ENCODE data around the gene ELF4. TPM values are rescaled to one million over a fixed set of nuclear protein-coding genes. Genes with fewer than 3 reads are reported as not detected.

Gene ELF4
- total and polyA plus RNA-seq, 2 of the 4 experiments (the other 2 are of a cell fraction): 10.9 to 19.0 TPM

GRCh38 chrX:130060122-130061069 lies 49.9 kb downstream of the ELF4 start:
- no peaks in the 10 kb centered on the region; the same call in 1 of the 2 replicates for H3K27me3 ChIP-seq (ENCODE audit: control insufficient read depth, insufficient read depth, low read length)
- no peak overlapping the region for H2BK20ac ChIP-seq (ENCODE audit: low read depth, low read length)
- H3K14ac ChIP-seq (replicated peaks; ENCODE audit: low read depth, low read length): no peak overlapping the region
- ATAC-seq (ENCODE audit: low read depth): peak; percentile 91
- peak overlapping the region; percentile 71 for H3K4me2 ChIP-seq (ENCODE audit: low read depth, low read length)
- H3K9ac ChIP-seq (ENCODE audit: low read depth, low read length): peak overlapping the region; percentile 44; the same call in 1 of the 2 replicates
- no peak overlapping the region for H3K18ac ChIP-seq (ENCODE audit: low read depth, low read length)
- no peaks in the 10 kb centered on the region for H3K9me1 ChIP-seq (ENCODE audit: insufficient read depth, low read length)
- H2AFZ ChIP-seq (replicated peaks; ENCODE audit: low read length, poor library complexity): peak overlapping the region; percentile 96
- peaks cover 1% of the 10 kb centered on the region; the same call in 1 of the 2 replicates for H3K4me1 ChIP-seq (ENCODE audit: control insufficient read depth, insufficient read depth, low read length)
- peak overlapping the region; percentile 15 for H2BK5ac ChIP-seq (ENCODE audit: low read depth, low read length, poor library complexity, severe bottlenecking)
- DNase-seq: peak; percentile 37
- BruUV-seq (replicated peaks): no TSS peak
- peak overlapping the region; percentile 38; the same call in 1 of the 2 replicates for H3K27ac ChIP-seq (ENCODE audit: insufficient read depth, low read length)
- H4K8ac ChIP-seq (ENCODE audit: low read depth in 2 of 2, low read length in 2 of 2): peak overlapping the region in 1 of 2 experiments; percentile 76; a peak in 3 of 4 replicates
- peak overlapping the region; percentile 43; the same call in 1 of the 2 replicates for H2BK120ac ChIP-seq (ENCODE audit: low read depth, low read length)
- H3K56ac ChIP-seq (ENCODE audit: extremely low read depth, insufficient read depth, low read length): no peak overlapping the region
- H4K5ac ChIP-seq (ENCODE audit: low read depth, low read length): no peak overlapping the region
- no peak overlapping the region for H2AK5ac ChIP-seq (ENCODE audit: low read depth, low read length)
- CTCF ChIA-PET: interaction anchor here (0.6 to 1.8 kb wide), 5 partner anchors 9 to 474 kb away, joined by 3 to 8 read pairs (median 5); no protein-coding TSS in a partner anchor
- dilution Hi-C loops (cut with HindIII; ENCODE audit: low sequenced_read_pairs, unreplicated experiment): no loop called here
- peak overlapping the region; percentile 58 for H2AK9ac ChIP-seq (replicated peaks; ENCODE audit: low read depth, low read length, poor library complexity)
- in situ Hi-C loops (cut with MboI; ENCODE audit: low sequenced_read_pairs): loop anchor here (10.0 kb wide), 2 partner anchors 136 to 456 kb away; no protein-coding TSS in a partner anchor
- no peaks in the 10 kb centered on the region for H3K79me1 ChIP-seq (ENCODE audit: low read depth in 1 of 2, low read length in 2 of 2)
- no peak overlapping the region for H3K23ac ChIP-seq (ENCODE audit: low read depth, low read length)
- H3K4me3 ChIP-seq (ENCODE audit: insufficient read depth, low read depth, low read length): peak overlapping the region; percentile 76
- POLR2A ChIA-PET (ENCODE audit: unreplicated experiment): interaction anchor here (1.0 kb wide), 1 partner anchor 10 kb away, joined by 3 read pairs; no protein-coding TSS in a partner anchor
- peaks cover under 1% of the 10 kb centered on the region; the same call in 1 of the 2 replicates for H4K20me1 ChIP-seq (ENCODE audit: insufficient read depth, low read length)
- peaks cover 3% of the 10 kb centered on the region; the same call in 1 of the 2 replicates for H3K36me3 ChIP-seq (ENCODE audit: control insufficient read depth, insufficient read depth, low read length)
- H3K4ac ChIP-seq (ENCODE audit: low read depth, low read length): 0 out of 2 replicates have a peak overlapping the region, but pooled peaks have one; percentile 61
- 32% methylated on average over 28 of the region's 87 CpGs; no CpG with 5 or more reads in 1 of the 2 experiments for WGBS, 2 experiments (ENCODE audit: extremely low coverage in 2 of 2, insufficient read length in 1 of 2)
- H4K91ac ChIP-seq (ENCODE audit: insufficient read depth, low read depth, low read length): no peak overlapping the region
- intact Hi-C loops (cut with micrococcal nuclease): loop anchor here (1.0 to 2.0 kb wide), 3 partner anchors 128 to 453 kb away; no protein-coding TSS in a partner anchor
- no peaks in the 10 kb centered on the region for H3K9me3 ChIP-seq (ENCODE audit: control insufficient read depth, insufficient read depth, low read length)
- no peak overlapping the region for H2BK15ac ChIP-seq (ENCODE audit: low read depth, low read length)
- TF ChIP-seq FOS (IDR thresholded peaks at IDR 0.05; ENCODE audit: low read depth, low read length) (no peak), RCOR1 (IDR thresholded peaks at IDR 0.05; ENCODE audit: insufficient replicate concordance, low read length) (no peak), MAZ (IDR thresholded peaks at IDR 0.05; ENCODE audit: borderline replicate concordance, low read depth, low read length) (peak; percentile 77; the same call in 1 of the 2 replicates), CTCF (conservative IDR thresholded peaks at IDR 0.05; ENCODE audit: low read depth, low read length) (peak; percentile 80), MAFK (IDR thresholded peaks at IDR 0.05; ENCODE audit: low read depth, low read length) (no peak), ELK1 (IDR thresholded peaks at IDR 0.05; ENCODE audit: borderline replicate concordance, low read depth, low read length) (no peak), CEBPB (IDR thresholded peaks at IDR 0.05; ENCODE audit: low read depth, low read length) (no peak), RFX5 (IDR thresholded peaks at IDR 0.05; ENCODE audit: low read depth, low read length) (no peak), POLR2A (IDR thresholded peaks at IDR 0.05; ENCODE audit: low read depth, low read length) (no peak), CHD1 (IDR thresholded peaks at IDR 0.05; ENCODE audit: low read depth, low read length) (no peak), RAD21 (IDR thresholded peaks at IDR 0.05; ENCODE audit: low read length) (peak; percentile 75), USF2 (IDR thresholded peaks at IDR 0.05; ENCODE audit: low read depth, low read length) (no peak)
